Measurements from ENCODE around the gene PSMC5.

The PSMC5 gene

GRCh38 chr17:63837480-63837879, 10.2 kb downstream of the PSMC5 start:
- DNase-seq (ENCODE audit: insufficient read length, low spot score) (no peak), FAIRE-seq (no peak)
- no peak for TF ChIP-seq CTCF (IDR thresholded peaks at IDR 0.05; ENCODE audit: insufficient read depth, missing control alignments)

GRCh38 chr17:63837962-63838600, 10.8 kb downstream of the PSMC5 start:
- DNase-seq (ENCODE audit: insufficient read length, low spot score) (no peak), FAIRE-seq (no peak)
- no peak for TF ChIP-seq CTCF (IDR thresholded peaks at IDR 0.05; ENCODE audit: insufficient read depth, missing control alignments)

GRCh38 chr17:63838631-63839171, 11.5 kb downstream of the PSMC5 start:
- no peak for TF ChIP-seq CTCF (IDR thresholded peaks at IDR 0.05; ENCODE audit: insufficient read depth, missing control alignments)
- DNase-seq (ENCODE audit: insufficient read length, low spot score): no peak

GRCh38 chr17:63840591-63841349, 13.5 kb downstream of the PSMC5 start:
- DNase-seq (ENCODE audit: insufficient read length, low spot score): no peak
- FAIRE-seq: no peak

More at GRCh38 chr17:63838631-63839171, 11.5 kb downstream of the PSMC5 start:
- no peak for FAIRE-seq

DNA sequence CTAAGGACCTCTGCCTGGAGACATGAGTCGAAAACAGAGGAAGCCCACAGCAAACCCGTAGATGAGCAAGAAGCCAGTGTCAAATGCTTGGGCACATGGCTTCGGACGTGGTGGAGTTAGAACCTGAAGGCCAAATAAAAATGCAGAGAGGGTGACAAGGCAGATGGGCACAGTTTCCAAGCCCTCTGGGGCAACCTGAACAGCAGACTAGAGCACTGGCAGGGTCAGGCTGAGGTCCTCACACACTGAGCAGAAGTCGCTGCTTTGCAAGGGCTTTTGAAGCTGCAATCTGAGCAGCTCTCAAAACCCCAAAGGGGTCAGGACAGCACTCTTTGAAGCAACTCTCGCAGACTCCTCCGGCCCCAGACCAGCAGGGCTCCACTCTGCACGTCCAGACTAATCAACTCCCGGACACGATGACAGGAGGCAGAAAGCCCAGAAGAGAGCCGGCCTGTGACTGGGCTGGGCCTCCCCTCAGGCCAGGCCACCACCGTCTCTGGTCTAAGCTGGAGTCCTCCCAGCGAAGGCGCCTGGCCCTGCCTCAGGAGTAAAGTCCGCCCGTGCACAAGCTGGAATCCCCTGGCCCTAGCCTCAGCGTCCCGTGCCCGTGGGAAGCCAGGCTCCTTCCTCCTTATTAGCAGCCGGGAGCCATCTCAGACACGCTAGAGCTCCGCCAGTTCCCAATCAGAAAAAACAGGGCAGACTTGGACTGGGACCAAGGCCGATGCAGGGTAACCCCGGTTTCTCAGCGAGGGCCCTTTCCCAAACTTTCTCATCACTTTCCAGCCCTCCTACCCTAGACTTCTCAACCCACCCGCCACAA, 14.3 kb downstream of the PSMC5 start:
- FAIRE-seq (no peak), DNase-seq (ENCODE audit: insufficient read length, low spot score) (no peak)
- TF ChIP-seq CTCF (IDR thresholded peaks at IDR 0.05; ENCODE audit: insufficient read depth, missing control alignments): no peak

More at GRCh38 chr17:63840591-63841349, 13.5 kb downstream of the PSMC5 start:
- no peak for TF ChIP-seq CTCF (IDR thresholded peaks at IDR 0.05; ENCODE audit: insufficient read depth, missing control alignments)

GRCh38 chr17:63842173-63842539, 14.9 kb downstream of the PSMC5 start:
- FAIRE-seq: no peak
- DNase-seq (ENCODE audit: insufficient read length, low spot score): no peak

More at GRCh38 chr17:63842173-63842539, 14.9 kb downstream of the PSMC5 start:
- no peak for TF ChIP-seq CTCF (IDR thresholded peaks at IDR 0.05; ENCODE audit: insufficient read depth, missing control alignments)
